HepG2 (cell line): ENCODE measurements around the gene SGMS1. TPM values are rescaled to one million over a fixed set of nuclear protein-coding genes. Genes with fewer than 3 reads are reported as not detected.

Experiments used
- ATAC-seq: fragments of 200-7000 bp; cut with Tn5 transposase; 3 replicates; pipeline ENCODE4 v1.9.1; 2020; ENCODE audit warnings: mild to moderate bottlenecking, moderate library complexity
- BruUV-seq: library from RNA; stranded (reverse); fragments of 400-500 nt; replicated peaks from 2 replicates; lab custom pipeline; 2021; lab: Mats Ljungman, UMichigan
- CTCF ChIA-PET: fragments of 300-600 bp; formaldehyde crosslinking; extraction: SDS; loops from one replicate; lab custom pipeline; 2021; ENCODE audit warnings: low total read pairs, inconsistent platforms, low intra/inter-chr PET ratio; lab: Yijun Ruan, JAX
- POLR2A ChIA-PET: fragments of 350-600 bp; sonication (Branson Sonifier 250); formaldehyde crosslinking; loops from one replicate; lab custom pipeline; 2020; ENCODE audit warnings: antibody characterized with exemption, inconsistent platforms; lab: Yijun Ruan, JAX
- DNase-seq: peaks from one replicate; pipeline ENCODE4 v3.0.0-alpha.2; 2015; ENCODE audit warnings: low spot score
- FAIRE-seq: peaks from 3 replicates; lab custom pipeline; 2011; peaks lifted over from hg19 to GRCh38; lab: Jason Lieb, UNC
- H2AFZ ChIP-seq: one replicate; pipeline ENCODE4 v1.6.1; 2011; ENCODE audit warnings: low read length, inconsistent platforms
- H3K27ac ChIP-seq: fragments of 300-600 bp; 3 replicates; pipeline ENCODE4 v1.8.0; 2011; ENCODE audit warnings: mixed run types, mild to moderate bottlenecking, mixed read lengths, low read length, inconsistent platforms; ENCODE audit not compliant: insufficient read depth; ENCODE audit errors: extremely low read length
- H3K27me3 ChIP-seq, 2 experiments: fragments of 200-600 bp in 1 of 2; 2 replicates in 1 of 2; 3 replicates in 1 of 2; pipeline versions ENCODE4 v1.6.0 to v1.8.0; 2011; ENCODE audit warnings: low read length in 2 of 2, mild to moderate bottlenecking in 2 of 2, moderate library complexity in 2 of 2, inconsistent platforms in 1 of 2; ENCODE audit not compliant: insufficient read depth in 2 of 2, control insufficient read depth in 1 of 2
- H3K36me3 ChIP-seq, 2 experiments: fragments of 200-600 bp in 1 of 2; replicated peaks in 1 of 2; 2 replicates in 1 of 2; 3 replicates in 1 of 2; pipeline versions ENCODE4 v1.5.1 to v1.8.0; 2011; ENCODE audit warnings: low read length in 2 of 2, inconsistent platforms in 1 of 2; ENCODE audit not compliant: insufficient read depth in 2 of 2, control insufficient read depth in 1 of 2
- H3K4me1 ChIP-seq: 2 replicates; pipeline ENCODE4 v1.5.1; 2012; ENCODE audit warnings: low read length, inconsistent platforms; ENCODE audit not compliant: insufficient read depth
- H3K4me2 ChIP-seq: 2 replicates; pipeline ENCODE4 v1.6.0; 2011; ENCODE audit warnings: low read depth, low read length, inconsistent platforms
- H3K4me3 ChIP-seq, 3 experiments: fragments of 200-600 bp in 1 of 3; sonication (generic), shearing (Covaris generic) in 1 of 3; replicated peaks in 1 of 3; 2 replicates each; pipeline ENCODE4 v1.5.1; 2011 to 2016; ENCODE audit warnings: low read length in 3 of 3, inconsistent platforms in 2 of 3, low read depth in 2 of 3, mild to moderate bottlenecking in 2 of 3, control low read depth in 1 of 3, mixed read lengths in 1 of 3; ENCODE audit not compliant: insufficient read depth in 1 of 3
- H3K79me2 ChIP-seq: one replicate; pipeline ENCODE4 v1.6.1; 2011; ENCODE audit warnings: low read length, inconsistent platforms; ENCODE audit not compliant: insufficient read depth
- H3K9ac ChIP-seq: 2 replicates; pipeline ENCODE4 v1.6.0; 2011; ENCODE audit warnings: mild to moderate bottlenecking, low read depth, low read length, inconsistent platforms; ENCODE audit not compliant: insufficient read depth
- H3K9me3 ChIP-seq: 2 replicates; pipeline ENCODE4 v1.5.1; 2012; ENCODE audit warnings: mild to moderate bottlenecking, low read length
- H4K20me1 ChIP-seq: 2 replicates; pipeline ENCODE4 v1.6.0; 2011; ENCODE audit warnings: inconsistent platforms, mild to moderate bottlenecking, low read length, moderate library complexity; ENCODE audit not compliant: insufficient read depth
- CEBPZ ChIP-seq: IDR thresholded peaks from 2 replicates; pipeline ENCODE4 v1.6.1; 2012; ENCODE audit warnings: low read length, improper control_type of control experiment
- EED ChIP-seq: sonication (generic); formaldehyde crosslinking; IDR thresholded peaks from 2 replicates; pipeline ENCODE4 v1.5.0; 2020; ENCODE audit warnings: mild to moderate bottlenecking, missing genetic modification reagents
- GPBP1L1 ChIP-seq: sonication (generic); formaldehyde crosslinking; IDR thresholded peaks from 2 replicates; pipeline ENCODE4 v1.5.0; 2020; ENCODE audit warnings: mild to moderate bottlenecking, missing genetic modification reagents
- GTF3A ChIP-seq: sonication (generic); formaldehyde crosslinking; conservative IDR thresholded peaks from 2 replicates; pipeline ENCODE4 v1.4.0; 2020; ENCODE audit warnings: mild to moderate bottlenecking, missing genetic modification reagents
- MLXIP ChIP-seq: sonication (generic); formaldehyde crosslinking; IDR thresholded peaks from 2 replicates; pipeline ENCODE4 v1.9.0; 2021; ENCODE audit warnings: missing genetic modification reagents, borderline replicate concordance
- PCBP1 ChIP-seq: fragments of 200-400 bp; formaldehyde crosslinking; IDR thresholded peaks from 2 replicates; pipeline ENCODE4 v1.6.1; 2017; ENCODE audit warnings: mild to moderate bottlenecking, low read depth, low read length, borderline replicate concordance
- SNRNP70 ChIP-seq: fragments of 200-400 bp; formaldehyde crosslinking; IDR thresholded peaks from 2 replicates; pipeline ENCODE4 v1.6.1; 2017; ENCODE audit warnings: mild to moderate bottlenecking, low read depth, low read length, moderate library complexity
- SP140L ChIP-seq: sonication (generic); formaldehyde crosslinking; IDR thresholded peaks from 2 replicates; pipeline ENCODE4 v1.4.0; 2020; ENCODE audit warnings: missing genetic modification reagents, borderline replicate concordance
- TCF7L2 ChIP-seq: IDR thresholded peaks from 2 replicates; pipeline ENCODE4 v1.6.1; 2011; ENCODE audit warnings: mild to moderate bottlenecking, low read depth, low read length, moderate library complexity
- ZBTB46 ChIP-seq: sonication (generic); formaldehyde crosslinking; IDR thresholded peaks from 2 replicates; pipeline ENCODE4 v1.4.0; 2020; ENCODE audit warnings: mild to moderate bottlenecking, missing genetic modification reagents, borderline replicate concordance
- ZEB1 ChIP-seq: IDR thresholded peaks from 2 replicates; pipeline ENCODE4 v1.6.1; 2012; ENCODE audit warnings: mild to moderate bottlenecking, low read depth, inconsistent platforms; ENCODE audit not compliant: insufficient replicate concordance
- ZMYM2 ChIP-seq: sonication (generic); formaldehyde crosslinking; IDR thresholded peaks from 2 replicates; pipeline ENCODE4 v1.8.0; 2022; ENCODE audit warnings: mild to moderate bottlenecking, missing genetic modification reagents
- ZNF205 ChIP-seq: IDR thresholded peaks from 2 replicates; pipeline ENCODE4 v1.6.1; 2018; ENCODE audit warnings: missing biosample characterization, missing genetic modification reagents
- ZNF576 ChIP-seq: sonication (generic); formaldehyde crosslinking; IDR thresholded peaks from 2 replicates; pipeline ENCODE4 v1.4.0; 2020; ENCODE audit warnings: mild to moderate bottlenecking, missing genetic modification reagents
- WGBS: methylation state at CpG from one replicate; pipeline ENCODE4 v1.1.6; 2017; ENCODE audit warnings: low lambda C conversion rate; 5-methylcytosine and 5-hydroxymethylcytosine counted together
- in situ Hi-C: cut with HindIII; loops from 2 replicates; pipeline ENCODE4 v1.10.0; 2017; ENCODE audit warnings: low pct_unique_long_range_greater_than_20kb; ENCODE audit not compliant: extremely low pct_ligation_motif_present
- intact Hi-C: fragments of 100-400 bp; cut with micrococcal nuclease; formaldehyde crosslinking; loops from one replicate; pipeline ENCODE4 v1.10.0; 2022; ENCODE audit not compliant: unreplicated experiment
- polyA plus RNA-seq, 8 experiments: library from polyadenylated mRNA; depleted of rRNA in 3 of 8; stranded (reverse) in 7 of 8; unstranded in 1 of 8; fragments of >200 nt; fragmentation: Illumina TruSeq in 4 of 8; extraction: Trizol in 4 of 8; gene quantifications; 2 replicates each; pipeline versions ENCODE4 v1.2.1 to v1.2.3, GENCODE V29; 2011 to 2016; ENCODE audit warnings: low read depth in 4 of 8, missing spikeins in 1 of 8, mixed read lengths in 1 of 8; ENCODE audit not compliant: insufficient read depth in 1 of 8
- total RNA-seq, 5 experiments: library from RNA; depleted of rRNA; stranded (reverse); fragments of >200 nt; fragmentation: Illumina TruSeq; extraction: Trizol; gene quantifications; 2 replicates each; pipeline ENCODE4 v1.2.3, GENCODE V29; 2016; ENCODE audit warnings: low read depth in 1 of 5

SGMS1 gene
- total and polyA plus RNA-seq, 2 of the 13 experiments (the other 11 are each of a cell fraction or from before 2014, with no cell fraction given), result 6.5 to 15.1 TPM

DNA sequence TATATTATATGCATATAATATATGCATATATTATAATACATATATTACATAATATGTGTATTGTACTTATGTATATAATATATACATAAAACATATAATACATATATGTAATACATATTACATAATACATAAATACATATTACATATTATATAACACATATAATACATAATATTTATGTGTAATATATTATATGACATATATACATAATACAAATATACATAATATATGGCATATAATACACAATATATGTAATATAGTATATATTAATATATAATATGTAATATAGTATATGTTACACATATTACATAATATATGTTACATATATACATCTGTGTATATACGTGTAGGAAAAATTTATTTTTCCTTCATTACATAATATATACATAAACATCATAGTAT, 63.4 kb downstream of the SGMS1 start (continued):
- TF ChIP-seq CEBPZ (no peak), ZMYM2 (CRISPR knock-in tag) (no peak)

- in situ Hi-C loops (no loop called here), intact Hi-C loops (no loop called here)
- Histone ChIP-seq H3K27me3 (no peaks in the 10 kb centered on the region), H3K4me1 (peaks cover 25% of the 10 kb centered on the region), H3K27ac (no peak overlapping the region), H3K36me3 (no peaks in the 10 kb centered on the region; a peak in 1 of 5 replicates), H3K9me3 (no peaks in the 10 kb centered on the region), H3K4me3 (no peak overlapping the region), H3K79me2 (peaks cover 5% of the 10 kb centered on the region), H4K20me1 (no peaks in the 10 kb centered on the region), H3K4me2 (no peak overlapping the region), H2AFZ (no peak overlapping the region), H3K9ac (no peak overlapping the region)
- WGBS, result 82% methylated on average over 5 of the region's 5 CpGs
- FAIRE-seq (no peak), ATAC-seq (no peak), DNase-seq (no peak)
- ChIA-PET CTCF (no interaction called here), POLR2A (interaction anchor here (1.5 kb wide), 1 partner anchor 66 kb away, joined by 5 read pairs; no protein-coding TSS in a partner anchor)
- no TSS peak for BruUV-seq
- TF ChIP-seq MLXIP (CRISPR knock-in tag) (no peak), ZNF576 (CRISPR knock-in tag) (no peak), ZBTB46 (CRISPR knock-in tag) (no peak), SNRNP70 (no peak), GTF3A (CRISPR knock-in tag) (no peak), TCF7L2 (no peak), ZNF205 (CRISPR knock-in tag) (no peak), ZEB1 (no peak), GPBP1L1 (CRISPR knock-in tag) (no peak), SP140L (CRISPR knock-in tag) (no peak), PCBP1 (no peak), EED (no peak)
Measured at GRCh38 chr10:50558371-50558770, 65.4 kb downstream of the SGMS1 start.
